ENCODE measurements around the gene RARB.

- TF ChIP-seq KLF8 (tag by site-specific recombination; IDR thresholded peaks at IDR 0.05) = no peak
- no peak for TF ChIP-seq CTCF (tag by site-specific recombination; IDR thresholded peaks at IDR 0.05)
- TF ChIP-seq ZNF133 (tag by site-specific recombination; IDR thresholded peaks at IDR 0.05) = no peak
Observed at GRCh38 chr3:25558121-25558520, 130.1 kb downstream of the RARB start.
